ENCODE data around the gene SLC12A5.
"Not testable (repeated sequence)": the region's sequence is repeated elsewhere in the genome, so short reads cannot be mapped to it uniquely, and the experiment has no call there.

SLC12A5 gene

DNA sequence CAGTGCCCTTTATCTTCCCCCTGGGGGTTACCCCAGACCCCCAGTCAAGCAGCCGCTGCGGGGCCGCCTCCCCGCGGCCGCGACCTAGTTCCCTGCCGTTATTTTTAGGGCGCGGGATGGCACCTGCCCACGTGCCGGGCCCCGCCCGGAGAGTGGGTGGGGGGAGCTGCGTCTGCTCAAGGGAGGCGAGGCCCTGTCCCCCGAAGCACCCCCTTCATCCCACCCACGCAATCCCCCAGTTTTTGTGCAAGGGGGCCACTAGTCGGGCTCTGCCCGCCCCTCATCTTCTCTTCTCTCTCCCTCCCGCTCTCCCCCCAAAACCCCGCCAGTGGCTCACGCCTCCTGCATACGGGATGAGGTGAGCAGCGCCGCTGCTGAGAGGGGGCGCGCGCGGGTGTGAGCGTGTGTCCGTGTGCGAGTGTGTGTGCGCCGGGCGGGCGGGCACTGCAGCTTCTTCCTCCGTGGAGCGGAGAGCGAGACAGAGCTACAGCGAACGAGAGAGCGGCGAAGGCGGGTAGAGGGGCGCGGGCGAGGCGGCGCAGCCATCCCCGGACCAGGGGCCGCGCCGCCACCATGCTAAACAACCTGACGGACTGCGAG, at the start of gene SLC12A5:
Gene SLC12A5, plus strand, starts transcription at position 444 of the 600 bp plus-strand sequence. Its CDS starts 130 bp downstream, at position 574.
- DNase-seq (ENCODE audit: low read depth, low spot score): no peak

DNA sequence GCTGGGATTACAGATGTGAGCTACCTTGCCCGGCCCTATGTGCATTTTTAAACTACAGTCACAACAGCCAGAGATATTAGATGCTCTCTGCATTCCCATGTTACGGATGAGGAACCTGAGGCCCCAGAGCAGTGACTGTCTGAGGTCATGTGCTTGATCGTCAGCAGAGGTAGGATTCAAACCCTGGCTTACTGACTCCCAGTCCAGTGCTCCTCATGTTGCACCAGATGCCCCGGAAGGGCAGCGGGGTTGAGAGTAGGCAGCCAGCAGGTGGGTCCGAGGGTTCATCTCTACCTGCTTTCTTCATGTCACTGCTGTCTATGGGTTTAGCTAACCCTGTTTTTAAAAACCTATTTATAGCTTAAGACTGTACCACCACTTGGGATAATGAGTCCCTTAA, 47.8 kb upstream of the SLC12A5 start:
- no peak for DNase-seq (ENCODE audit: low read depth, low spot score)

DNA sequence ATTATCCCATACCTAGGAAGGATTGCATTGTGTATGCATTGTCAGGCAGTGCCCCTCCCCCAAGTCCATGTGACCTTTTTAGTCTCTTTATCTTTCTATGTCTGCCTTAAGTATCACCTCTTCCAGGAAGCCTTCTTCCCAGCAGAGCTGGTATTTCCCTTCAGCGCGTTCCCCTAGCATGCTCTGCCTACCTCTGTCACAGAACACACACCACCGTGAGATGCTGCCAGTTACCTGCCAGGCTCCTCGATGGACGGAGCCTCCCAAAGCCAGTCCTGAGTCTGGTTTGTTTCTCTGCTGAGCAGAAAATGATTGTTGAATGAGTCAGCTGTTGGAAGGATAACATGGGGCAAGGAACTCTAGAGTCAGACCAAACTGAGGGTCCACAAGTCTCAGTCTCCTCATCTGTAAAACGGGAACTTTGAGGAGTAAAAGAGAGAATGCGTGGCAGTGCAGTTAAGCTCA, 45.7 kb upstream of the SLC12A5 start:
- no peak for DNase-seq (ENCODE audit: low read depth, low spot score)

DNA sequence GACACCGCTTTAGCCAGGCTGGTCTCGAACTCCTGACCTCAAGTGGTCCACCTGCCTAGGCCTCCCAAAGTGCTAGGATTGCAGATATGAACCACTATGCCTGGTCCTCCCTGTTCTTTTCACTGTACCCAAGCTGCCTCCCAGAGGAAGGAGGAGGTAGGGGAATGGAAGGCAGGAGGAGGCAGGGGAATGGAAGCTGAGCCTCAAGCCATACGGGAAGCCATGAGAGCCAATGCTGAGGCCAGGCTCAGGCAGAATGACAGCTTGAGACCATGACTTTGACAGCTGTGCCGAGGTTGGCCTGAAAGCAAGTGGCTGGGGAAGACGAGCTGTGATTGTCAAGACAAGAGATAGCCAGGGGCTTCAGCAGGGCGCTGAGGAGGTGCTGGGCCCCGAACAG, 43.4 kb upstream of the SLC12A5 start:
- no peak for DNase-seq (ENCODE audit: low read depth, low spot score)

DNA sequence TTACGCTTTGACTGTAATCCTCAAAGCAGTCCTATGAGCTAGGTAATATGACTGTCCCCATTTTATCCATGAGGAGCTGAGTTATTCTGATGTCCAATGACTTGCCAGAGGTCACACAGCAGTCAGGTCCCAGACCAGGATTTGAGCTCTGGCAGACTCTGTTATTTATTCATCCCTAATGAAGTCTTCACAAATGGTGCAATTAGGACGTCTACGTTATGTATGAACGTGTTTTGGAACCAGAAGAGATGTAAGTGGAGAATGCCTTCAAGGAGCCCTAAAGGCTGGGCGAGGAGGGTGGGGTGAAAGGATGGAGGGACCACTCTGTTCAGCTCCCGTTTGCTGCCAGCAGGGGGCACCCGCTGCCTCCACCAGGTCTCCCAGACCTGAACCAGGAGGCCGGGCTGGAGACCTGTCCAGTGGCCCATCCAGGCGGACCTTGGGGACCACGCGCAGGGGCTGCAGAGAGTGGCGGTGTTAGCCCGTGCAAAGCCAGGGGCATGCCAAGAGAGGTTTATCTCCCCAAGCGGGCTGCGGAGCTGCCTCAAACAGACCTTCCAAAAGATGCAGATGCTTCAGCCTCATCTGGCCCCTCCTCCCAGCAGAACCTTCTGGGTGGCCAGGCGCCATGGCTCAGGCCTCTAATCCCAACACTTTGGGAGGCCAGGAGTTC, 41.8 kb upstream of the SLC12A5 start:
- DNase-seq (ENCODE audit: low read depth, low spot score): no peak

DNA sequence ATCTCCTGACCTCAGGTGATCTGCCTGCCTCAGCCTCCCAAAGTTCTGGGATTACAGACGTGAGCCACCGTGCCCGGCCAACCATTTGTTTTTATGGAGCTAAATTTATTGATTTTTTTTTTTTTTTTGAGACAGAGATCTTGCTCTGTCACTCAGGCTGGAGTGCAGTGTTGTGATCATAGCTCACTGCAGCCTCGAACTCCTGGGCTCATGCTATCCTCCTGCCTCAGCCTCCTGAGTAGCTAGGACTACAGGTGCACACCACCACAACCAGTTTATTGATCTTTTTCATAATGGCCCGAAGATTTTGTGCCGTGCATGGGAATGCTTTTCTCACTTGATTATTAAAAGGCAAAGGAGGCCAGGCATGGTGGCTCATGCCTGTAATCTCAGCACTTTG, 40.2 kb upstream of the SLC12A5 start:
- DNase-seq (ENCODE audit: low read depth, low spot score): not testable (repeated sequence)

DNA sequence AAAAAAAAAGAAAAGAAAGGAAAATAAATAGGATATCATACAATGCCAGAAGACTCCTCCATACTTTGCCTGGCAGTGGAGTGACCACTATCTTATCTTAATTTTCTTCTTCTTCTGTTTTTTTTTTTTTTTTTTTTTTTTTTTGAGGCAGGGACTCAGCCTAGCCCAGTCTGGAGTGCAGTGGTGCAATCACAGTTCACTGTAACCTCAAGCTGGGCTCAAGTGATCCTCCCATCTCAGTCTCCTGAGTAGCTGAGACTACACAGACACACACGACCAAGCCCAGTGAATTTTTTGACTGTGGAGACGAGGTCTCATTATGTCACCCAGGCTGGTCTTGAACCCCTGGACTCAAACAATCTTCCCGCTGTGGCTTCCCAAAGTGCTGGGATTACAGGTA, 37.4 kb upstream of the SLC12A5 start:
- DNase-seq (ENCODE audit: low read depth, low spot score): no peak

DNA sequence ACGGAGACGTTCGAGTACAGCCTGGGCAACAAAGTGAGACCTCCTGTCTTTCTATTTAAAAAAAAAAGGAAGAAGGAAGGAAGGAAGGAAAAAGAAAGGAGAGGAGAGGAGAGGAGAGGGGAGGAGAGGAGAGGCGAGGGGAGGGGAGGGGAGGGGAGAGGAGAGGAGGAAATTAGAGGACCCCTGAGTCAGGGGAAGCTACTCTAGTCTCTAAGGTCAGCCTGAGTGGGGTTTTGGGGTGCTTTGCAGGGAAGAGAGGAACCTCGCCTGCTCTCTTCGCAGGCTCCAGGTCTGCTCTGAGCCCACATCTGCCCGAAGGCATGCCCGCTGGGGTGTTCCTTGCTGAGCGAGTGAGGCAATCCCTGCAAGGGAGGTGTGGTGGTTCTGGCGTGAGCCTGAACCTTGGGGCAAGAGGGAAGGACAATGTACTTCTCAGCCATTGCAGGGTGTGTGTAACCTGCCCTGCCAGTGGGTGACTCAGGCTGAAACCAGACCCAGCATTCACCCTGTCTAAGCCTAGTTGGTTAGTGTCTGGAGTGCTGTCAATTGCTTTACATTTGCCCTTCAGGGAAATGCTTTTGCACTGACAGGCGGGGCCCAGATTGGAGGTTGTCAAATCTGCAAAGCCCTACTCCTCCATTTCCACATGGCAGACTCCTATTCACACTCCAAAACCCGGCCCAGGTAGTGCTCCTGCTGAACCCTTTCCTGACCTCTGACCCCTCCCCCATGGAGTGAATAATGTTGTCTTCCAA, 35.6 kb upstream of the SLC12A5 start:
- DNase-seq (ENCODE audit: low read depth, low spot score): no peak

DNA sequence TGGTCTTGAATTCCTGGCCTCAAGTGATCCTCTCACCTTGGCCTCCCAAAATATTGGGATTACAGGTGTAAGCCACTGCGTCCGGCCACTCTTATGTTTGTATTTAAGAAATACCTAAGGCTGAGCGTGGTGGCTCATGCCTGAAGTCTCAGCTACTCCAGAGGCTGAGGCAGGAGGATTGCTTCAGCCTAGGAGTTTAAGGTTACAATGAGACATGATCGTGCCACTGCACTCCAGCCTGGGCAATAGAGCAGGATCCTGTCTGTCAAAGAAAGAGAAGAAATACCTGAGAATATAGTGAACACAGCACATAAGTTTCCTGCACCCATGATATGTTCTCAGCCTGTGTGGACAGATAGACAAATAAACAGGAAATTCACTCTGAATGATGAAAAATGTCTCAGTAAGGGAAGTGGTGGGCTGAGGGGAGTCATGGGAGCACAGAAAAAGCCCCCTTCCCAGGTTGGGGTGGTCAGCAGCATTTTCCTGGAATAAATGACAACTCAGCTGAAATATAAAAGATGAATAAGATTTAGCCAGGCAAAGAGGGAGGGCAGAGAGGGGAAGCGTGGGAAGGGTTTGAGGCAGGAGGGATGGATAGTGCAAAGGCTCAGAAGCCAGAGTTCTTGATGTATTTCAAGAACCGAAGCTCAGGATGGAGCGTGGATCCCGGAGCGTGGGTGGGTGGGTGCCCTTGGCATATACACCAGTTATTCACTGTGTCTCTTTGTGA, 34.1 kb upstream of the SLC12A5 start:
- no peak for DNase-seq (ENCODE audit: low read depth, low spot score)

DNA sequence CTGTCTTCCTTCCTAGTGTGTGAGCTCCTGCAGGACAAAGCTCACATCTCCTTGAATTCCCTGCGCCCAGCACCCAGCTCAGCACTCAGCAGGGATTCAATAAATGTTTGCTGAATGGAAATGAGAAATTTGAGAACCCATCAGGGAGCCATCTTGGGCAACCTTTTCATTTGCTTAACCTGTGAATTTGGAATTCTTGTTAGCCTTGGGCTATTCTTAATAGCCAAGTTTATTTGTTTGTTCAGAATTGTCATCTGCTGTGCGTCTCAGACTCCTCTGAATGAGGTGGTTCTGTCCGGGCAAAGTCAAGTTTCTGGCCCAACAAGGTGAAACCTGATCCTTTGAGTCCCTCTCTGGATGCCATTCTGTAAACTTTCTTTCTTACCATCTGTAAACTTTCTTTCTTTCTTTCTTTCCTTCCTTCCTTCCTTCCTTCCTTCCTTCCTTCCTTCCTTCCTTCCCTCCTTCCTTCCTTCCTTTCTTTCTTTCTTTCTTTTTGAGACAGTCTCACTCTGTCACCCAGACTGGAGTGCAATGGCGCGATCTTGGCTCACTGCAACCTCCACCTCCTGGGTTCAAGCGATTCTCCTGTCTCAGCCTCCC, 33.4 kb upstream of the SLC12A5 start:
- DNase-seq (ENCODE audit: low read depth, low spot score): not testable (repeated sequence)

DNA sequence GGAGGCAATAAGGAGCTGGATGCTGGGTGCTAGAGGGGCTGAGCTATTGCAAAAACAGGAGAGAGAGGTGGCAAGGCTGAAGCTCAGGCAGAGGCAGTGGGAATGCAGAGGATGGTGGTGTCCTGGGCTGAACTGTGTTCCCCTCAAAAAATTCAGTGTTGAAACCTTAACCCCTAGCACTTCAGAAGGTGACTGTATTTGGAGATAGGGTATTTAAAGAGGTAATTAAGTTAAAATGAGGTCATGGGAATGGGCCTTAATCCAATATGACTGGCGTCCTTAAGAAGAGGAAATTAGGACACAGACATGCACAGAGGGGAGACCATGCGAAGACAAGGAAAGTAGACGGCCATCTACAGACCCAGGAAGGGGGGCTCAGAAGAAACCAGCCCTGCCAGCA, 31.8 kb upstream of the SLC12A5 start:
- no peak for DNase-seq (ENCODE audit: low read depth, low spot score)

DNA sequence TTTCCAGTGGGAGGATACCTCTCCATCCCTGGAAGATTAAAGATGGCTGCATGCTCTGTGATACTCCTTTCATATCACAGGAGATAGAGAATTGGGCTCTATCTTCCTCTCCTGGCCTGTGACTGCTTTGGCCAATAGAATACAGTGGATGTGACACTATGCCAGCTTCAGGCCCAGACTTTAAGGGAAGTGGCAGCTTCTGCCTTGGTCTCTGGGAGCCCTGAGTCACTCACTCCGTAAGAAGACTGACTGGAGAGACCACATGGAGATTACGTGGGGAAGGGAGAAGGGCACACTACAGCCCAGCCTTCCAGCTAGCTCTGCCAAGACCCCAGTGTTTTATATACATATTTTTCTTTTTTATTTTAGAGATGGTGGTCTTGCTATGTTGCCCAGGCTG, 30.7 kb upstream of the SLC12A5 start:
- DNase-seq (ENCODE audit: low read depth, low spot score): no peak

DNA sequence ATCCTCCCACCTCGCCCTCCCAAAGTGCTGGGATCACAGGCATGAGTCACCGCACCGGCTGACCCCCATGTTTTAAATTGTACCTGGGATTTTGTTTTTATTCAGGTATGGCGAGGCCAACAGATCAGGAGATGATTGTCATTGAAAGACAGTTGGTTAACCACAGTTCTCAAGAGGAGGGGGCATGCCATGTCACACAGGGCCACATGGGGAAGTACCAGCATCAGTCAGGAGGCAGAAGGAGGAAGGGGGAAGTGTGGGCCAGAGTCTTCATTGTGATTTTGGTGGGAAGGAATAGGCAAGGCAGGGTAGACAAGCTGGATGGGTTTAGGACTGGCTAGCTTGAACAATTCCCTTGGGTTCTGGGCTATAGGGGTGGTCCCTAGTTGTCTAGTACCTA, 30.3 kb upstream of the SLC12A5 start:
- no peak for DNase-seq (ENCODE audit: low read depth, low spot score)

DNA sequence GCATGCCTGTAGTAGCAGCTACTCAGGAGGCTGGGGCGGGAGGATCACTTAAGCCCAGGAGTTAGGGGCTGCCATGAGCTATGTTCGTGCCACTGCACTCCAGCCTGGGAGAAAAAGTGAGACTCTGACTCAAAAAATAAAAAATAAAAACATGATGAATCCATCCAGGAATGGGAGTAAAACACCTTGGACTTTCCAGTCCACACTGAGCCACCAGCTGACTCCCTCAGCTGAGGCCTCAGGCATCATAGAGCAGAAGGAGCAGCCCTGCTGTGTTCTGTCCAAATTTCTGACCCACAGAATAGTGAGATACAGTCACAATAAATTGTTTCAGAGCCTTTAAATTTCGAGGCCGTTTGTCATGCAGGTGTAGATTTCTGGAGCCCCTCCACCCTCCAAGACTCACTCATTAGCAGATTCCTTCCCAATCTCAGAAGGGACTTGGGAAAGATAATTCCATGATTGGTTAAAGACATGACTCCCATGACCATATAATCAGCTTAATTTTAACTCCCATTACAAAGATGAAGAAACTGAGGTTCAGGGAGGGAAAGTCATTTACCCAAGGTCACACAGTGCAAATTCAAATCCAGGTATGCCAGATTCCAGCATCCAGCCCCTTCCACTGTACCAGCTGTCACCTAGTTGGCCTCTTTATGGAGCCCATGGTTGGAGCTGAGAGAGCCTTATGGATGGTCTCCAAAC, 29.3 kb upstream of the SLC12A5 start:
- DNase-seq (ENCODE audit: low read depth, low spot score): no peak

DNA sequence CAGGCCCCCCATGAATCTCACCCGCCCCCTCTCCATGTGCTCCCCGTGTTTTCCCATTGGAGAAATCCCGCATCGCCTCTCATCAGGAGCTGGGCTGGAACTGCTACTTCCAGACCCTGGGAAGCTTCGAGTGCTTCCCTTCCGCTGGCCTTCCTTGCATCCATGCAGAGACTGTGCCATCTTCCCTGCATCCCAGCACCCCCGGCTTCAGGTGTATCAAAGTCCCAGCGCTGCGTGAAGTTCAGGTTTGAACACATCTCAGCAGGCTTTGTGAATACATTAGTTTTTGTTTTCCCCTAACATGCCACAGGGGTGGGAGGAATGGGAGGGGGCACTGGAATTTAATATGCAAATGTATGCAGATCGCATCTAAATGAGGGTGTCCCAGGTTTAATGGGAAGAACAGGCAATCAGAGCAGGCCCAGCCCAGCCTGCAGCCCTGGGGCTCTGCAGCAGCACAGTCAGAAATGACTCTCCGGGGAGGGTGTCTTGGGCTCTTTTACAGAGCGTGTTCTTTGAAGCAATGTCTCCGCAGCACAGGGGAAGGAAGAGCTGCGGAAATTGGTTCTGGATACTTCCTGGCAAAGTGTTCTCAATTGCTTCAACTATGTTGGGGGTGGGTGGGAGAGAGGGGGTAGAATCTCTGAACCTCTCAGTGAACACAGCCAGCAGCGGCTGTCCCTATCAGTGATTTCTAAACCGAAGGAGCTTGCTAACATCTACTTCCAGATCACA, 28.6 kb upstream of the SLC12A5 start:
- DNase-seq (ENCODE audit: low read depth, low spot score): no peak

DNA sequence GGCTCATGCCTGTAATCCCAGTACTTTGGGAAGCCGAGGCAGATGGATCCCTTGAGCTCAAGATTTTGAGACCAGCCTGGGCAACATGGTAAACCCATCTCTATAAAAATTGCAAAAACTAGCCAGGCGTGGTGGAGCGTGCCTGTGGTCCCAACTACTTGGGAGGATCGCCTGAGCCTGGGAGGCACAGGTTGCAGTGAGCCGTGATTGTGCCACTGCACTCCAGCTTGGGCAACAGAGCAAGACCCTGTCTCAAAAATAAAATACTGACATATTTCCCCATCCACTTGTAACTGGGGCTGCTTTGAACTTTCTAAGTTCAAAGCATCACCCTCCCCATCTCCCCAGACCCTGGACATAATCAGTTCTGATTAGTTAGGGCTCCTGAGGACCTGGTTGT, 27.5 kb upstream of the SLC12A5 start:
- no peak for DNase-seq (ENCODE audit: low read depth, low spot score)

DNA sequence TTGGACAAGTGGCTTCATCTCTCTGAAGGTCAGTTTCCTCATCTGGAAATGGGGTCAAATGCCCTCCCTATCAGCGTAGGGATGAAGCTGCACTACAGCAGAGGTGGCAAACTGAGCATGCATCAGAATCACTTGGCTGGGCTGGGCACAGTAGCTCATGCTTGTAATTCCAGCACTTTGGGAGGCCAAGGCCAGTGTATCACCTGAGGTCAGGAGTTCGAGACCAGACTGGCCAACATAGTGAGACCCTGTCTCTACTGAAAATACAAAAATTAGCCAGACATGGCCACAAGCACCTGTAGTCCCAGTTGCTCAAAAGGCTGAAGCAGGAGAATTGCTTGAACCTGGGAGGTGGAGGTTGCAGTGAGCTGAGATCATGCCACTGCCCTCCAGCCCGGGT, 27.0 kb upstream of the SLC12A5 start:
- DNase-seq (ENCODE audit: low read depth, low spot score): no peak

DNA sequence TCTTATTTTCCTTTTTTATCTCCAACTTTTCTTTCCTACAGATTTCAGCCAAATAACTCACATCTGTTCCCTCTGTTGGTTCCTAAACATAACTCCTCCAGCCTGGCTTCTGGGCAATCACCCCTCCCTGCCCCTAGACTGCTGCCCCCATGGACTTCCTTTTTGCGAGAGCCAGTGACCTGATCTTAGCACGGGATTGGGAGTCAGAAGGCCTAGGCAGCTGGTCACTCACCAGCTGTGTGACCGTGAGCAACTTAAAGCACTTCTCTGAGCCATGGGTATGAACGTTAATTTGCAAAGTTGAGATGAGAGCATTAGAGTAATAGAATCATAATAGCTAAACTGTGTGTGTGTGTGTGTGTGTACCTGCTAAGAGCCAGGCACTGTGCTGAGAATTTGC, 24.8 kb upstream of the SLC12A5 start:
- no peak for DNase-seq (ENCODE audit: low read depth, low spot score)

DNA sequence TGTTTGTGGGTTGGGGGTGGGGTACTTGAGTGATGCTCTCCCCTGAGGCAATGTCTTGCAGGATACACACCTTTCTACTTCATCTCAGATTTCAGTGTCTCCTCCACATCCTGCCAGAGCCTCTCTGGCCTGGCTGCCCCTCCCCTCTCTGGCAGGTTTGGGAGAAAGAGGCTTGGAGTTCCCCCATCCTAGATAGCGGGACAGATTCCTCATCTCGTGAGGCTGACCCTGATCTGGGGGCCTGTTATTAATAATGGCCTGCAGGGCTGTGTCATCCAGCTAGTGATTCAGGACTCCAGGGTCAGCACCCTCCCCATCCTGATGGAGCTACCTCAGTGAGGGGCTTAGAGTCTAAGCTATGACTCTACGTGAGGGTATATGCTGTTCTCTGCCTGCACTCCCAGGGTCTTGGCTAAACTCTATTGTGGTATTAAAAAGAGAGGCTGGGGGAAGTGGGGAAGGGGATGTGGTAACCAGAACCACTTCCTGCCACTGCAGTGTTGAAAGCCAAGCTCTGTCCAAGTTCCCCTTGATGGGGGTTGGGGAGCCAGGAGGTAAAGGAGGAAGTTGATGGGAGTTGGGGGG, 24.0 kb upstream of the SLC12A5 start:
- DNase-seq (ENCODE audit: low read depth, low spot score): no peak
